Natural killer cell (primary cell): Measurements from ENCODE around the gene MED8. TPM values are rescaled to one million over a fixed set of nuclear protein-coding genes. Genes with fewer than 3 reads are reported as not detected.

Experiments used
- ATAC-seq, 3 donors: fragments of 150-1000 bp in 2 of 3; fragments of 200-7000 bp in 1 of 3; cut with Tn5 transposase; 1 replicate in 1 of 3; 2 replicates in 2 of 3; pipeline ENCODE4 v1.10.0; 2021; ENCODE audit warnings: mild to moderate bottlenecking in 2 of 3, moderate library complexity in 2 of 3
- DNase-seq, 2 donors: peaks; one replicate each; pipeline versions ENCODE4 v3.0.0 to v3.0.0-alpha.2; 2013 to 2021; ENCODE audit warnings: mixed read lengths in 1 of 2
- H3K27ac ChIP-seq: one replicate; pipeline ENCODE4 v1.5.1; 2013; ENCODE audit warnings: mild to moderate bottlenecking, low read length
- H3K27me3 ChIP-seq: one replicate; pipeline ENCODE4 v1.6.1; 2013; ENCODE audit warnings: low read length; ENCODE audit not compliant: control insufficient read depth, insufficient read depth
- H3K36me3 ChIP-seq: one replicate; pipeline ENCODE4 v1.6.1; 2013; ENCODE audit warnings: low read length; ENCODE audit not compliant: control insufficient read depth, insufficient read depth
- H3K4me1 ChIP-seq: one replicate; pipeline ENCODE4 v1.6.1; 2013; ENCODE audit warnings: low read length; ENCODE audit not compliant: control insufficient read depth, insufficient read depth
- H3K4me3 ChIP-seq: one replicate; pipeline ENCODE4 v1.5.1; 2013; ENCODE audit warnings: low read length
- H3K9me3 ChIP-seq: one replicate; pipeline ENCODE4 v1.6.1; 2013; ENCODE audit warnings: low read length; ENCODE audit not compliant: control insufficient read depth, insufficient read depth
- H3K27ac Mint-ChIP-seq, 2 donors: one replicate each; pipeline ENCODE4 v1.8.0; 2022; ENCODE audit warnings: mild to moderate bottlenecking in 2 of 2, mixed read lengths in 2 of 2, moderate library complexity in 1 of 2
- H3K27me3 Mint-ChIP-seq, 2 donors: one replicate each; pipeline ENCODE4 v1.8.0; 2022; ENCODE audit warnings: low read depth in 2 of 2, mixed read lengths in 2 of 2
- H3K36me3 Mint-ChIP-seq: one replicate; pipeline ENCODE4 v1.8.0; 2022; ENCODE audit warnings: mixed read lengths
- H3K4me1 Mint-ChIP-seq, 2 donors: one replicate each; pipeline ENCODE4 v1.8.0; 2022; ENCODE audit warnings: mixed read lengths in 2 of 2
- H3K4me3 Mint-ChIP-seq: one replicate; pipeline ENCODE4 v1.8.0; 2022; ENCODE audit warnings: mild to moderate bottlenecking, moderate library complexity, mixed read lengths
- H3K9me3 Mint-ChIP-seq, 2 donors: one replicate each; pipeline ENCODE4 v1.8.0; 2022; ENCODE audit warnings: mixed read lengths in 2 of 2
- CTCF ChIP-seq: fragments of 200-600 bp; IDR thresholded peaks from one replicate; pipeline ENCODE4 v1.8.0; 2022; ENCODE audit warnings: antibody characterized with exemption
- WGBS: methylation state at CpG from one replicate; pipeline ENCODE4 v1.1.7; 2013; ENCODE audit warnings: missing lambda C conversion rate; ENCODE audit not compliant: insufficient coverage; 5-methylcytosine and 5-hydroxymethylcytosine counted together
- intact Hi-C: fragments of 100-400 bp; cut with micrococcal nuclease; formaldehyde crosslinking; loops from one replicate; pipeline ENCODE4 v1.14.2; 2022
- total RNA-seq, 4 donors: library from RNA; stranded (reverse); fragments of 120-200 nt in 1 of 4; gene quantifications; one replicate each; pipeline versions ENCODE4 v1.2.3 to v1.2.4, GENCODE V29; 2013 to 2022

The MED8 gene
- total RNA-seq, 3 donors from 2014 or later (not counting 1 experiment from before 2014, with no cell fraction given) = 17.8 to 26.8 (median 22.0) TPM

- DNase-seq (no peak), ATAC-seq (no peak)
- Mint-ChIP-seq H3K4me3 (no peak overlapping the region), H3K27me3 (no peaks in the 10 kb centered on the region), H3K9me3 (no peaks in the 10 kb centered on the region), H3K27ac (no peak overlapping the region), H3K36me3 (no peaks in the 10 kb centered on the region), H3K4me1 (peaks cover 5% of the 10 kb centered on the region in 2 donors)
- intact Hi-C loops = no loop called here
- Histone ChIP-seq H3K27me3 (no peaks in the 10 kb centered on the region), H3K9me3 (no peaks in the 10 kb centered on the region), H3K4me1 (no peaks in the 10 kb centered on the region), H3K36me3 (peaks cover 37% of the 10 kb centered on the region), H3K27ac (no peak overlapping the region), H3K4me3 (no peak overlapping the region)
- 88% methylated on average over 2 of the region's 3 CpGs for WGBS
- no peak for TF ChIP-seq CTCF
Observed at GRCh38 chr1:43410571-43410970, 21.0 kb upstream of the MED8 start.

- ATAC-seq (no peak), DNase-seq (no peak)
- H3K9me3 Mint-ChIP-seq = no peaks in the 10 kb centered on the region
- Histone ChIP-seq H3K9me3 (no peaks in the 10 kb centered on the region), H3K36me3 (peaks cover 53% of the 10 kb centered on the region), H3K4me3 (no peak overlapping the region), H3K27me3 (no peaks in the 10 kb centered on the region), H3K4me1 (no peaks in the 10 kb centered on the region), H3K27ac (no peak overlapping the region)
- no peak for TF ChIP-seq CTCF
- intact Hi-C loops = no loop called here
- no peak overlapping the region for H3K4me3 Mint-ChIP-seq
- H3K36me3 Mint-ChIP-seq = no peaks in the 10 kb centered on the region
- H3K27me3 Mint-ChIP-seq = no peaks in the 10 kb centered on the region
- 97% methylated on average over 2 of the region's 2 CpGs for WGBS
- no peak overlapping the region for H3K27ac Mint-ChIP-seq
- peaks cover 11 to 12% of the 10 kb centered on the region in 2 donors for H3K4me1 Mint-ChIP-seq
Observed at GRCh38 chr1:43405876-43406234, 16.3 kb upstream of the MED8 start.

- H3K4me1 ChIP-seq = no peaks in the 10 kb centered on the region
- ATAC-seq = no peak
- intact Hi-C loops = no loop called here
- H3K27me3 ChIP-seq = no peaks in the 10 kb centered on the region
- Mint-ChIP-seq H3K27me3 (no peaks in the 10 kb centered on the region), H3K27ac (no peak overlapping the region), H3K36me3 (no peaks in the 10 kb centered on the region), H3K9me3 (no peaks in the 10 kb centered on the region), H3K4me3 (no peak overlapping the region), H3K4me1 (peaks cover 11 to 12% of the 10 kb centered on the region in 2 donors)
- 98% methylated on average over 6 of the region's 6 CpGs for WGBS
- no peak for TF ChIP-seq CTCF
- DNase-seq = no peak
- H3K4me3 ChIP-seq = no peak overlapping the region
- peaks cover 52% of the 10 kb centered on the region for H3K36me3 ChIP-seq
- no peaks in the 10 kb centered on the region for H3K9me3 ChIP-seq
- no peak overlapping the region for H3K27ac ChIP-seq
Observed at GRCh38 chr1:43405219-43405875, 15.7 kb upstream of the MED8 start.

- Mint-ChIP-seq H3K27me3 (no peaks in the 10 kb centered on the region), H3K4me1 (peaks cover 11 to 12% of the 10 kb centered on the region in 2 donors), H3K27ac (no peak overlapping the region), H3K4me3 (no peak overlapping the region), H3K36me3 (no peaks in the 10 kb centered on the region), H3K9me3 (no peaks in the 10 kb centered on the region)
- no peaks in the 10 kb centered on the region for H3K4me1 ChIP-seq
- TF ChIP-seq CTCF = no peak
- no peaks in the 10 kb centered on the region for H3K9me3 ChIP-seq
- ATAC-seq (no peak), DNase-seq (no peak)
- intact Hi-C loops = no loop called here
- H3K36me3 ChIP-seq = peaks cover 52% of the 10 kb centered on the region
- H3K4me3 ChIP-seq = no peak overlapping the region
- WGBS = 98% methylated on average over 6 of the region's 6 CpGs
- no peaks in the 10 kb centered on the region for H3K27me3 ChIP-seq
- H3K27ac ChIP-seq = no peak overlapping the region
Observed at GRCh38 chr1:43404353-43404752, 14.8 kb upstream of the MED8 start.
